Measurements from ENCODE around the gene ADAMTSL3. TPM values are rescaled to one million over a fixed set of nuclear protein-coding genes. Genes with fewer than 3 reads are reported as not detected.

The ADAMTSL3 gene
- total RNA-seq, 3 donors from 2014 or later (not counting 1 experiment from before 2014, with no cell fraction given): 0.14 to 0.43 (median 0.25) TPM

DNA sequence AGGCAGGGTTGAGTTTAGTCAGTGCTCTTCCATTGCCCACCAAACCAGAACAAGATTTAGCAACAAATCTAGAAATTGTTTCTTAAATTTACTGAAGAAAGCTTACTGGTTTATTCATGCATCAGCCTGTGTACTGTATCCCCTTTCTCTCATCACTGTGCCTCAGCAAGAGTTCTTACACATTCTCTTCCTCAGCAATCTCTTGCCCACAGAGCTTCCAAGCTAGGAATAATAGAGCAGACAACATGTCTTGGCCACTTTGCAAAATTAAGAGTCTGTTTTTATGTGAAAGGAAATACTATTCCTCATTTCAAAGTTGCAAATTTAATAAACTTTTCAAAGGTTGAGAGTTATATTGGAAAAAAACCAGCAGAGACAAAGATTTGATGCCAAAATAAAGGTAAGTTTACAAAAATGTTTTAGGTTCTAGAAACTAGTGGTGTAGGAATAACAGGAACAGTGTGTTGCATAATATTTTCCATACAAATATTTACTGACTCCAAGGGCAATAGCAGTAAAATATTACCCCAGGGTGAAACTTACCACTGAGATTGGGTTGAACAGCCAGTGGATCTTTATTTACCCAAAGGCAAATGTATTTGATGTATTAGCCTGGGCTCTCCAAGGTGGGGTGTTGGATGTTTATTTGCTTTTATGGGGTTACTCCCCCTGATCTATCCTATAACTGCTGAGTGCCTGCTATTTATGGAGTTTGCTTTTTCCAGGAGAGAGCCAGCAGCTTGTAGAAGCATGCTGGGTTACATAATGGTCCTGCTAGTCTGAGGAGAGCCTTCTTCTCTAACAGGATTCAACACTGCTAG lies 276.7 kb downstream of the ADAMTSL3 start:
- no peak overlapping the region for H3K27ac Mint-ChIP-seq
- H3K36me3 Mint-ChIP-seq: peaks cover 7% of the 10 kb centered on the region
- ATAC-seq: no peak
- H3K27me3 Mint-ChIP-seq (ENCODE audit: low read depth in 2 of 2): peaks cover 2 to 4% of the 10 kb centered on the region in 2 donors
- no peaks in the 10 kb centered on the region for H3K4me1 Mint-ChIP-seq
- TF ChIP-seq, protein P1, sequence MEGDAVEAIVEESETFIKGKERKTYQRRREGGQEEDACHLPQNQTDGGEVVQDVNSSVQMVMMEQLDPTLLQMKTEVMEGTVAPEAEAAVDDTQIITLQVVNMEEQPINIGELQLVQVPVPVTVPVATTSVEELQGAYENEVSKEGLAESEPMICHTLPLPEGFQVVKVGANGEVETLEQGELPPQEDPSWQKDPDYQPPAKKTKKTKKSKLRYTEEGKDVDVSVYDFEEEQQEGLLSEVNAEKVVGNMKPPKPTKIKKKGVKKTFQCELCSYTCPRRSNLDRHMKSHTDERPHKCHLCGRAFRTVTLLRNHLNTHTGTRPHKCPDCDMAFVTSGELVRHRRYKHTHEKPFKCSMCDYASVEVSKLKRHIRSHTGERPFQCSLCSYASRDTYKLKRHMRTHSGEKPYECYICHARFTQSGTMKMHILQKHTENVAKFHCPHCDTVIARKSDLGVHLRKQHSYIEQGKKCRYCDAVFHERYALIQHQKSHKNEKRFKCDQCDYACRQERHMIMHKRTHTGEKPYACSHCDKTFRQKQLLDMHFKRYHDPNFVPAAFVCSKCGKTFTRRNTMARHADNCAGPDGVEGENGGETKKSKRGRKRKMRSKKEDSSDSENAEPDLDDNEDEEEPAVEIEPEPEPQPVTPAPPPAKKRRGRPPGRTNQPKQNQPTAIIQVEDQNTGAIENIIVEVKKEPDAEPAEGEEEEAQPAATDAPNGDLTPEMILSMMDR (IDR thresholded peaks at IDR 0.05): no peak
- DNase-seq: no peak
- no peaks in the 10 kb centered on the region for H3K36me3 ChIP-seq (ENCODE audit: control insufficient read depth, insufficient read depth, low read length)
- intact Hi-C loops (cut with micrococcal nuclease): no loop called here
- no peak overlapping the region for H3K4me3 Mint-ChIP-seq
- H3K9me3 ChIP-seq (ENCODE audit: control insufficient read depth, insufficient read depth, low read length): no peaks in the 10 kb centered on the region
- peaks cover 3 to 6% of the 10 kb centered on the region in 2 donors for H3K9me3 Mint-ChIP-seq
- no peaks in the 10 kb centered on the region for H3K27me3 ChIP-seq (ENCODE audit: control insufficient read depth, insufficient read depth, low read length)
- H3K4me1 ChIP-seq (ENCODE audit: control insufficient read depth, insufficient read depth, low read length): no peaks in the 10 kb centered on the region
- no peak overlapping the region for H3K4me3 ChIP-seq (ENCODE audit: low read length)
- no peak overlapping the region for H3K27ac ChIP-seq (ENCODE audit: low read length)

DNA sequence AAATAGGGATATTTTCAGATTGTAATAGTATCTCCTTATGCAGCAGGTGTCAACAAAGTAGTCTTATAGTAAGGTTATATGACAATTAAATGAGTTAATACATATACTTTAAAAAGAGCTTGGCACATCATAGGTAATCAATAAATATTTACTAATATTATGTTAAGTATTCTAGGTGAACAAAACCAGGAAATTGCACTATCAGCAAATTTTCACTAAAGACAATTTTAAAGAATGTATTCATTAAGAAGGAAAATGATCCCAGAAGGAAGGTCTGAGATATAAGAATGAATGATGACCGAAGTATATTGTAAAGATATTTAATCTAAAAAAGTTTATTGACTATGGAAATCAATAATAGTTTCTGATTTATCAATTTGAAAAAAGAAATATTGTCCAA lies 281.9 kb downstream of the ADAMTSL3 start:
- no CpG with 5 or more reads among the region's 1 CpG for WGBS (ENCODE audit: insufficient coverage)
- peaks cover 7% of the 10 kb centered on the region for H3K36me3 Mint-ChIP-seq
- Histone ChIP-seq H3K27me3 (ENCODE audit: control insufficient read depth, insufficient read depth, low read length) (no peaks in the 10 kb centered on the region), H3K27ac (ENCODE audit: low read length) (no peak overlapping the region), H3K4me1 (ENCODE audit: control insufficient read depth, insufficient read depth, low read length) (no peaks in the 10 kb centered on the region), H3K4me3 (ENCODE audit: low read length) (no peak overlapping the region), H3K36me3 (ENCODE audit: control insufficient read depth, insufficient read depth, low read length) (no peaks in the 10 kb centered on the region), H3K9me3 (ENCODE audit: control insufficient read depth, insufficient read depth, low read length) (no peaks in the 10 kb centered on the region)
- ATAC-seq (no peak), DNase-seq (no peak)
- no peak overlapping the region for H3K4me3 Mint-ChIP-seq
- peaks cover 0 to 6% of the 10 kb centered on the region in 2 donors for H3K9me3 Mint-ChIP-seq
- no peaks in the 10 kb centered on the region for H3K4me1 Mint-ChIP-seq
- TF ChIP-seq, protein P1 (IDR thresholded peaks at IDR 0.05): no peak
- intact Hi-C loops (cut with micrococcal nuclease): no loop called here
- no peak overlapping the region for H3K27ac Mint-ChIP-seq
- H3K27me3 Mint-ChIP-seq (ENCODE audit: low read depth in 2 of 2): peaks cover 0 to 4% of the 10 kb centered on the region in 2 donors

DNA sequence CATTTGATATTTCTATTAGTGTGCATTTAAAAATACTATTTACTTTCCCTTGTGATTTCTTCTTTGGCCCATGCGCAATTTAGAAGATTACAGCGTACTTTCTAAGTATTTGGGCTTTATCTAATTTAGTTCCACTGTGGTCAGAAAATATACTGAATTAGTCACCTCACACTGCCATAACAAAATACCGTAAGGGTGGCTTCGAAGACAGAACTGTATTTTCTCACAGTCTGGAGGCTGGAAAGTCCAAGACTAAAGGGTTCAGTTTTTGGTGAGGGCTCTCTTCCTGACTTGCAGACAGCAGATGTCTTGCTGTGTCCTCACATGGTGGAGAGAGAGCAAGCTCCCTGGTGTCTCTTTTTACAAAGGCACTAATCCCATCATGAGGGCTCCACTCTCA lies 286.2 kb downstream of the ADAMTSL3 start:
- TF ChIP-seq, protein P1 (IDR thresholded peaks at IDR 0.05): no peak
- H3K27me3 Mint-ChIP-seq (ENCODE audit: low read depth in 2 of 2): no peaks in the 10 kb centered on the region
- H3K36me3 ChIP-seq (ENCODE audit: control insufficient read depth, insufficient read depth, low read length): no peaks in the 10 kb centered on the region
- H3K36me3 Mint-ChIP-seq: no peaks in the 10 kb centered on the region
- H3K27ac Mint-ChIP-seq: no peak overlapping the region
- no peak overlapping the region for H3K4me3 ChIP-seq (ENCODE audit: low read length)
- WGBS (ENCODE audit: insufficient coverage): 78% methylated on average over 4 of the region's 4 CpGs
- H3K27me3 ChIP-seq (ENCODE audit: control insufficient read depth, insufficient read depth, low read length): no peaks in the 10 kb centered on the region
- H3K4me1 ChIP-seq (ENCODE audit: control insufficient read depth, insufficient read depth, low read length): no peaks in the 10 kb centered on the region
- no peaks in the 10 kb centered on the region for H3K4me1 Mint-ChIP-seq
- H3K27ac ChIP-seq (ENCODE audit: low read length): no peak overlapping the region
- ATAC-seq: no peak
- DNase-seq: no peak
- intact Hi-C loops (cut with micrococcal nuclease): no loop called here
- H3K9me3 Mint-ChIP-seq: peaks cover 2% of the 10 kb centered on the region in 2 donors
- H3K4me3 Mint-ChIP-seq: no peak overlapping the region
- H3K9me3 ChIP-seq (ENCODE audit: control insufficient read depth, insufficient read depth, low read length): no peaks in the 10 kb centered on the region

DNA sequence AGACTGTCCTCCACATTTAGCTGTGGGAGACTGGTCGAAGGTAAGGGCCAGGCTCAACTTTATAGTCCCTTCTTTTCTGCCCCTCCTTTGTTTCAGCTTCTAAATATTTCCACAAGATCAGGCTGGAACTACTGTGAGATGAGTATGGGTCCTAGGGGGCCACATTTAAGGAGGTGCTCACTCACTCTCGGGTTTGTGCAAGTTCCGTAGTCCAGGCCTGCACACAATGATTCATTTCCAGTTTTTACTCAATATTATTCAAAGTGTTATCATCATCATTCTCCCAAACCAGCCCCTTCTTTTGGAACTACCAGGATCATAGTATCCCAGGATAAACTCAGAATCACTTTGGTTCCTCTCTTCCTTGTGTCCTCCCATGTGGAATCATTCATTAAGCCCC lies 289.1 kb downstream of the ADAMTSL3 start:
- Histone ChIP-seq H3K27me3 (ENCODE audit: control insufficient read depth, insufficient read depth, low read length) (no peaks in the 10 kb centered on the region), H3K4me3 (ENCODE audit: low read length) (no peak overlapping the region), H3K36me3 (ENCODE audit: control insufficient read depth, insufficient read depth, low read length) (no peaks in the 10 kb centered on the region), H3K4me1 (ENCODE audit: control insufficient read depth, insufficient read depth, low read length) (no peaks in the 10 kb centered on the region), H3K27ac (ENCODE audit: low read length) (no peak overlapping the region), H3K9me3 (ENCODE audit: control insufficient read depth, insufficient read depth, low read length) (no peaks in the 10 kb centered on the region)
- peaks cover 4 to 9% of the 10 kb centered on the region in 2 donors for H3K9me3 Mint-ChIP-seq
- no peak overlapping the region for H3K4me3 Mint-ChIP-seq
- ATAC-seq: no peak
- TF ChIP-seq, protein P1 (IDR thresholded peaks at IDR 0.05): no peak
- no peaks in the 10 kb centered on the region for H3K36me3 Mint-ChIP-seq
- no peaks in the 10 kb centered on the region for H3K27me3 Mint-ChIP-seq (ENCODE audit: low read depth in 2 of 2)
- WGBS (ENCODE audit: insufficient coverage): 71% methylated on average over 3 of the region's 3 CpGs
- no peaks in the 10 kb centered on the region for H3K4me1 Mint-ChIP-seq
- H3K27ac Mint-ChIP-seq: no peak overlapping the region
- intact Hi-C loops (cut with micrococcal nuclease): no loop called here
- DNase-seq: no peak
